ENCODE measurements around the gene MORN4.

GRCh38 chr10:97640868-97641811 lies 7.8 kb upstream of the MORN4 start:
- TF ChIP-seq POLR2A (IDR thresholded peaks at IDR 0.05): no peak
- no peak for TF ChIP-seq CTCF (IDR thresholded peaks at IDR 0.05)

Measured in heart left ventricle (tissue), 13 donors.